ENCODE results near the gene TNFRSF19.

TNFRSF19 gene

DNA sequence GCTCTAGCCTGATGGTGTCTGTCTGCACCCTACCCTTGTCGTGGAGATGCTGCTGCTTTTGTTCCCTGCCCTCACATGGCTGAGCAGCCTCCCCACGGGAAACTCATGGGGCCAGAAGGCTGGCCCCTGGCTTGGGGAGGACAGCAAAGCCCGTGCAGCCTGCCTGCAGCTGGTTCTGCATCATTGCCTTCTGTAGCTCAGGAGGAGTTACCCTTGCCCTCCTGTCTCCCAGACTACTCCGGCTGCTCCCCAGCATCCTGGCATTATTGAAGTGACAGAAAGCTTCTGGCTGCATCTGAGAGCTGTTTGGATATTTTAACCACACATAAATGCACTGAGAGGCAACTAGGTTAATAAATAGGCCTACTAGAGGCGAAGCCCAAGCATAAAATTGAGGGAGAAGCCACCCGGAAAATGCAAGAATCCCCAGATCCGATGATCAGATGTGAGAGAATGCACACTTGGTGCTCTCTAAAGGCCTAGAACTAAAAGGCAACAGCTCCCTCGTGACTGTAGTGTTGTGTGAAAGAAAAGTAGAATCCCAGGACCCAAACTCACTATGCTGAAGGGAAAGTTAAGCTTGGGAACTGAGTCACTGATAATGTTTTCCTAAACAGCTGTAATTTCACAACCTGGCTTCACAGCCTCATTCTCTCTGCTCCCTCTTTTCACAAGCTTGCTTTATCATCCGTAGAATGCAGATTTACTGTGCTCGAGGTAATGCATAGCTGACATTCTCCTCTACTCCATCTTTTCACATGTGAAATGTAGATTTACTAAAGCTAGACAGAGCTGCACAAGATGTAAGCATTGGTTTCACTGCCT, 110.8 kb downstream of the TNFRSF19 start:
- in situ Hi-C loops (cut with MboI; ENCODE audit: low sequenced_read_pairs) = no loop called here

DNA sequence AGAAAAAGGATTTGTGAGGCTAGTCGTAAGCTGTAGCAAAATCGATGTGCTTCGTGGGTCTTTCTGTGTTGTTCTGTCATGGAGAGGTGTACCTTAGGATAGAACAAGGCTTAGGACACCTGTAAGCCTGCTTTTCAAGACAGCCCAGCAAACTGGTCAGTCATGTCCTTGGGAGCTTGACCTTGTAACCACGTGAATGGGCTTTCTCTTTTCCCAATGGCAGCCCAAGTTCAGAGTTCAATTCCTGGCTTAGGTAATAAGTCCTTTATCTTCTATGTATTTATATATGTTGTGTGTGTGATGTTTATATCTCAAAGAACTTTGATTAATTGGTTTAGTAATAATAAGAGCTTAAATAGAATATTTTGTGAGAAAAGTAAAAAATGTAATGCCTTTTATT, 112.9 kb downstream of the TNFRSF19 start:
- in situ Hi-C loops (cut with MboI; ENCODE audit: low sequenced_read_pairs) = no loop called here

DNA sequence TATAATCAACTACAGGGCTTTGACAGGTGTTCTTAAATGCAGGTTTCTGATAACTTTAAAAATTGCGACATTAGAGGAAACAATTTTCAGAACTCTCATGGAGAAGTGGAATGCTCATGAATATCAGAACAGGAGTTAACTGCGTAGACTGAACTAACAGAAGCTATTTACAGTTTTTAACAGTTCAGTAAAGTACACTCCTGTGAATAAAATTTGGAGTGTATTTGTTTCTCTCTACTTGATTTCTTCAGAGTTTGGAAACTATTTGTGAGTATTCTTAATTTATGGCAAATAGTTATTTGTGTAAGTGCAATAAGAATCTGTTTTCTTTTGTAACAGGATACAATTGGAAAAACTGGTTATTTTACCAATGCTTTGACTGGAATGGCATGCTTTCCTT, 114.4 kb downstream of the TNFRSF19 start:
- in situ Hi-C loops (cut with MboI; ENCODE audit: low sequenced_read_pairs) = no loop called here

DNA sequence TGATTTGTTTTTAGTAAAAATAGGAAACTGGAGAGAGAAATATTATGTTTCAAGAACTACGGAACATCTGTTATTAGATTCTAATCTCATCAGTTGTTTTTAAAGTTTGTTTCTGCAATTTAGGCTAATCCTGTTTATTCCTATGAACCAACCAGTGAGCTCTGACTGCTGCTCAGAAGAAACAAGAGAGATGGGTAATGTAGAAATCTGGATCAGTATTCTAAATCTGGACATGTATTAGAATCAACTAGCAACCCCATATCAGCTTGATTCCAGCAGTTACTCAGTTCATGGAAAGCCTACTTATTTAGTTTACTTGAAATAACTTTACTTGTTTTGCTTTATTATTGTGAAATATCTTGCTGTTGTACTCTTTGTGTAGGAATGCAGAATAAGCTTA, 115.2 kb downstream of the TNFRSF19 start:
- in situ Hi-C loops (cut with MboI; ENCODE audit: low sequenced_read_pairs) = no loop called here

DNA sequence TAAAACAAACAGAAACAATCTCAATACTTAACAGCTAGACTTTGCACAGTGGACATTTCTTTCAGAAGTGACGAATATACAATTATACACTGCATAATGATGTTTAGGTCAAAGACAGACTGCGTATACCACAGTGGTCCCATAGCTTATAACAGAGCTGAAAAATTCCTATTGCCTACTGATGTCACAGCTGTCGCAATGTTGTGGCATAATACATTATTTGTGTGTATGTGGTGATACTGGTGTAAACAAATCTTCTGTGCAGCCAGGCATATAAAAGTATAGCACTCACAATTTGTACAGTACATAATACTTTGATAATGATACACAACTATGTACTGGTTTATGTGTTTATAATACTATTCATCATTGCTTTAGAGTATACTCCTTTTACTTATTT, 116.7 kb downstream of the TNFRSF19 start:
- in situ Hi-C loops (cut with MboI; ENCODE audit: low sequenced_read_pairs) = no loop called here

DNA sequence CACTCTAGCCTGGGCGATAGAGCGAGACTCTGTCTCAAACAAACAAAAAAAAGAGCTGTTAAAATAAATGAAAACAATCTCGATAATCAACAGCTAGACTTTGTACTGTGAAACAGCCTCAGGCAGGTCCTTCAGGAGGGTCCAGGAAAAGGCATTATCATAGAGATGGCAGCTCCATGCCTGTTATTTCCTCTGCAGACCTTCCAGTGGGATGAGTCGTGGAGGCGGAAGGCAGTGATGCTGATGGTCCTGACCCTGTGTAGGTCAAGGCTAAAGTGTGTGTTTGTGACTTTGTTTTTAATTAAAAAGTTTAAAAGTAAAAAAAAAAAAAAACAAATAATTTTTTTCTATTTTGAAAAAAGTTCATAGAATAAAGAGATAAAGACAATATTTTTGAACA, 117.4 kb downstream of the TNFRSF19 start:
- in situ Hi-C loops (cut with MboI; ENCODE audit: low sequenced_read_pairs) = no loop called here

DNA sequence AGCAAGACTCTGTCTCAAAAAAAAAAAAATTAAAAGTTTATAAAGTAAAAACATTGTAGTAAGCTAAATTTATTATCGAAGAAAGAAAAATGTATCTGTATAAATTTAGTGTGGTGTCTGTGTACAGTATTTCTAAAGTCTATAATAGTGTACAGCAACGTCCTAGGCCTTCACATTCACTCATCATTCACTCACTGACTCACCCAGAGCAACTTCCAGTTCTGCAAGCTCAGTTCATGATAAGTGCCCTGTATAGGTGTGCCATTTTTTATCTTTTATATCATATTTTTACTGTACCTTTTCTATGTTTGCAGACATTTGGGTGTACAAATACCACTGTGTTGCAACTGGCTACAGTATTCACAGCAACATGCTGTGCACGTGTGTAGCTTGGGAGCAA, 118.1 kb downstream of the TNFRSF19 start:
- in situ Hi-C loops (cut with MboI; ENCODE audit: low sequenced_read_pairs) = no loop called here

DNA sequence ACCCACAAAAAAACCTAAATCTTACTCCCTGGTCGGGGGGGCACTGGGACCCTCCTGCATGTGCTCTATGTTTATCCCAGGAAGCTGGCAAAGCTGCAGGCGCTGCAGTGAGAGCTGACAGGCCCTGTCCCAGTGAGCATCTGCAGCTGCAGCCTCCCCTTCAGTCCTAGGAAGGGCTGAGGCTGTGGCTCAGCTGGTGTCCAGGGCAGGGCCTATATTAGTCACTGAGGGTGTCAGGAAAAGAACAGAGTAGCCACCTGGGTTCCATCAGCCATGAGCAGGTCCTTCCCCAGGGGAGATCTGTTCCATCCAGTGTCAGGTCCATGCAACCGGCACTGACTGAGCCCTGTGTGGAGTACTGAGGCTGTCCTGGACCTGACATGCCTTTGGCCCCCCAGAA, 120.5 kb downstream of the TNFRSF19 start:
- in situ Hi-C loops (cut with MboI; ENCODE audit: low sequenced_read_pairs) = no loop called here

DNA sequence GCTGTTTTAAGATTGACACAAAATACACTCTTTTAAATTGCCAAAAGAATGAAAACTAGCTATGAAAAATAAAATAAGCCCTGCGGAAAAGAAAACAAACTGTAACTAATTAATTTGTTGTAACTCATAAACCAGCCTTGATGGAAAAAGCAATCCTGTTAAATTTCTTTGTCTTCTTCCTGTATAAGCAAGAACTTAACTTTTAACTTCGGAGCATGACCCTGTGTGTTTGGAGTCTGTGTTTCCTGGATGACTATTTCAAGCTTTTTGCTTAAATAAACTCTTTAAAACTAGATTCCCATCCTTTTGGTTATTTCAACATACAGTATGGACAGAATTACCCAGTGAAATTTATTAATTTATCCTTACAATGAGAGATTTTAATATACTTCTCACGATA, 122.6 kb downstream of the TNFRSF19 start:
- in situ Hi-C loops (cut with MboI; ENCODE audit: low sequenced_read_pairs) = no loop called here

DNA sequence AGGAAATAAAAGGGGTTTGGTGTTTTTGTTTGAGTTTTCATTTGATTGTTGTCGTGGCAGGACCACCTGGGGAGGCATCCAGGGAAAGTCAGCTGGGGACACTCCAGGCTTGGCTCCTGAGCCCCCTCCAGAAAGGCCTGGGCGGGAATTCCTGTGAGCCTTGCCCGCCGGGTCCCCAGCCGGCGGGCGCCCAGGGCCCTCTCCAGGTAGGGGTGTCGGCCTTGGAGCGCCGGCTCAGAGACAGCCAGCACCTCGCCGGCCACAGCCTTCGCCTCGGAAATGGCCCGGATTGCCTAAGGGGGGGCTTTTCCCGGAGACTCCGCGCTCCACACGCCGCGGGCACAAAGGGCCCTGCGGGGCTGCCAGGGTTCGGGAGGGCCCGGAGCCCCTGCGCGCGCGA, 125.0 kb downstream of the TNFRSF19 start:
- in situ Hi-C loops (cut with MboI; ENCODE audit: low sequenced_read_pairs) = no loop called here

DNA sequence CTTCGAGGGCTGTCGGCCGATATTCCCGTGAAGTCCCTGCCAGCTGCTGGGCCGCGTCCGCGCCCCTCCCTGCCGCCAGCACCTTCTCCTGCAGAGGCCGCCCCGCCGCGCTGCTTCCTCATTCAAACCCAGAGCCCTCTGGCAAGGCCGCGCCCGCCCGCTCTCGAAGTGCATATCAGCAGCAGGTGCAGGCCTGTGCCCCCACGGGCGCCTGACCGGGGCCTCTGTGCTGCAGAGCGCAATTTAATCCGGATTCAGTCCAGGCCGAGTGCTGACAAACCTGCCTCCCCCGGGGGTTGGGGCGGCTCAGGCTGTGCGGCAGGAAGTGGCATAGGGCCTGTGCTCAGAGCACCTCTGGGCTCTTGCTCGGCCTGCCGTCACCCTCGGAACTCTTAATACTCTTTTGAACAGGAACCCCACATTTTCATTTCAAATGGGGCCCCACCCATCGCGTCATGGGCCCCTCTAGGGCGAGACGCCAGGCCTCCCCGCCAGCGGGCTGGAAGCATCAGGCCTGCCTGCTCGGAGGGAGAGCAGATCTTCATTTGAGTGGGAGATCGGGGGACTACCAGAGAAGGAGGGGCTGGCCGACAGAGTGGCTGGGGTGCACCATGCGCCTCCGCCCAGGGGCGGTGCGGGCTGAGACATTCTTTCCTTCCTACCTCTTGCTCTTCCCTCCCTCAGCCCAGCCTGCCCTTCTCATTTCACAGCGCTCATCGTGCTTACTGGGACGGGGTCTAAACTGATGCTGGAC, 125.7 kb downstream of the TNFRSF19 start:
- in situ Hi-C loops (cut with MboI; ENCODE audit: low sequenced_read_pairs) = no loop called here

DNA sequence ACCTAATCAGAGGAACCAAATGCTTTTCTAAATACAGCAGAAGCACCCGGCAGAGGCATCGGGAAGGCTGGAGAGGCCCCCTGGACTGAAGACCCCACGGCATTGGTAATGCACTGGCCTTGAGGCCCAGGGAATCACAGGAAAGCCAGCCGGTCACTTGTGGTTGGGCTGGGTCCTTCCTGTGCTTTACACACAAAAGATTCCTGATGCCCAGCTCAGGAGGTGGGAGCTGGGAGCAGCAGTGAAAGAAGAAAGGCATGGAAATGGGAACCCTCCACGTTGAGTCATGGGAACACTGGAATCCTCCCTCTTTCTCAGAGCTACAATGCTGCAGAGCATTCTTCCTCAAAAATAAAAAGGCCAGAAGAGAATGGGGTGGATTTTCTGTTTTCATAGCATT, 126.4 kb downstream of the TNFRSF19 start:
- in situ Hi-C loops (cut with MboI; ENCODE audit: low sequenced_read_pairs) = no loop called here

DNA sequence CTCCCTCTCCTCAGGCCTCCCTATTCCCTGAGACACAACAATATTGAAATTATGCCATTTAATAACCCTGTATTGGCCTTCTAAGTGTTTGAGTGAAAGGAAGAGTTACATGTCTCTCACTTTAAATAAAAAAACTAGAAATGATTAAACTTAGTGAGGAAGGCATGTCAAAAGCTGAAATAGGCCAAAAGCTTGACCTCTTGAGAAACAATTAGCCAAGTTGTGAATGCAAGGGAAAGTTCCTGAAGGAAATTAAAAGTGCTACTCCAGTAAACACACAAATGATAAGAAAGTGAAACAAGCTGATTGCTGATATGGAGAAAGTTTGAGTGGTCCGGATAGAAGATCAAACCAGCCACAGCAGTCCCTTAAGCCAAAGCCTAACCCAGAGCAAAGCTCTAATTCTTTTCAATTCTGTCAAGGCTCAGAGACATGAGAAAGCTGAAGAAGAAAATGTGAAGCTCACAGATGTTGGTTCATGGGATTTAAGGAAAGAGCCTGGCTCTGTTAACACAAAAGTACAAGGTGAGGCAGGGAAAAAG, 127.6 kb downstream of the TNFRSF19 start:
- in situ Hi-C loops (cut with MboI; ENCODE audit: low sequenced_read_pairs) = no loop called here

DNA sequence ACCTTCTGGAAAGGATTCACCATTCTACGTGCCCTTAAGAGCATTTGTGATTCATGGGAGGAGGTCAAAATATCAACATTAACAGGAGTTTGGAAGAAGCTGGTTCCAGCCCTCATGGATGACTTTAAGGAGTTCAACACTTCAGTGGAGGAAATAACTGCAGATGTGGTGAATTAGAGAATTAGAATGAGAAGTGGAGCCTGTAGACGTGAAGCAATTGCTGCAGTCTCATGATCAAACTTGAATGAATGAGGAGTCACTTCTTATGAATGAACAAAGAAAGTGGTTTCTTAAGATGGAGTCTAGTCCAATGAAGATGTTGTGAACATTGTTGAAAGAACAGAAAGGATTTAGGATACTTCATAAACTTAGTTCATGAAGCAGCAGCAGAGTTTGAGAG, 129.1 kb downstream of the TNFRSF19 start:
- in situ Hi-C loops (cut with MboI; ENCODE audit: low sequenced_read_pairs) = no loop called here

DNA sequence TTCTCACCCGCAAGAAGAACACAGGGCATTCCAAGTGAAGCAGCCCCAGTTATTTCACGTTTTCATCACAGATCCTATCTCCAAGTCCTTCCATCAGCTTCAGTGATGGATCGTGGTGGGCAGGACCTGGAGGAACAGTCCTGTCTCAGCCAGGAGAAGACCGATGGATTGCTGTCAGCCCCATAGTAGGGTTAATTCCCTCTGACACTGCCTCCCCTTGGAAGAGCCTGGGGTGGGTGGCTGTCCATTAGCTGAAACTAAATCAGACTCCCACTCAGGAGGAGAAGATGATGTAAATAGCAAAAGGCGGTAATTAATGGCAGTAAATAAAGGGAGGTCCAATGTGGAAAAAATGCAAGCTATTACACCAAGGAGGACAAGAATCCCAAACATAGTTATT, 131.0 kb downstream of the TNFRSF19 start:
- in situ Hi-C loops (cut with MboI; ENCODE audit: low sequenced_read_pairs) = no loop called here

DNA sequence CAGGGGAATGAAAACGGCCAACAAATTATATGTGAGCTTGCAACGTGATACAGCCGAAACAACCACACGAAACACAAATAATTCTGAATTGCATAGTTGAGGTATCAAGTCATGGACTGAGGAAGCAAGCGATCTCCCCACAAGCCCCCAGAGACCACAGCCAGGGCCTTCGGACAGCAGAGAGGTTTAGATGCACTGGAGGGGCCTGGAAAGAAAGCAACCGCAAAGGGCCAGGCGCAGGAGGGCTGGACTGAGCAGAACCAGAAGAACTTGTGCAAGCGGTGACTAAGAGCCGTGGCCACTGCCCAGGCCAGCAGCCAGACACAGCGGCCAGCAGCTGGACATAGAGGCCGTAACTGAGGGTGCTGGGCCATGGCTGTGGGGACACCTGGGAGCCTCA, 131.4 kb downstream of the TNFRSF19 start:
- in situ Hi-C loops (cut with MboI; ENCODE audit: low sequenced_read_pairs) = no loop called here

DNA sequence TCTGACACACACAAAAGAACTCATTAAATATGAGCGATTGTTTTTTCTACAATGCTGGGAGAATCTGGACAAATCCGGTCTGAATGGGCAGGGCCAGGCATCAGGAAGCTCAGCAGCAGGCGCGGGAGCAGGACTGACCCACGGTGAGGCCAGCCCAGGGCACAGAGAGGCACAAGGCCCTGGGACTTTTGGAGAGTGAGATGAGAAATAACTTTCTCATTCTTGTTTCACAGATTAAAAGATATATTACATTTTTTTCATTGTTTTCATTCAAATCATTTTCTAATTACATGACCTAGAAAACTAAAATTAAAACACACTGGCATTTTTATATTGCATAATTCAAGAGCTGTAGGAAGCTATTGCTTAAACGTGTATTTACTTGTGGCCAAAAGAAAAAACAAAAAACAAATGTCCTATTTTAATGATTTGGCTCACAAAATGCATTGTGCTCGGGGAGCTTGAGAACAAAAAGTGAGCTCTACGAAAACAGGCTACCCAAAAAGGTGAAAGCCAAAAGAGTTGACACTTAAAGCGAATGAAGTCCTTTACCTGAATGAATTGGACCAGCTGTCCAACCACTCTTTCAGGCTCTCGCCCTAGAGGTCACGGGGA, 133.1 kb downstream of the TNFRSF19 start:
- in situ Hi-C loops (cut with MboI; ENCODE audit: low sequenced_read_pairs) = no loop called here

DNA sequence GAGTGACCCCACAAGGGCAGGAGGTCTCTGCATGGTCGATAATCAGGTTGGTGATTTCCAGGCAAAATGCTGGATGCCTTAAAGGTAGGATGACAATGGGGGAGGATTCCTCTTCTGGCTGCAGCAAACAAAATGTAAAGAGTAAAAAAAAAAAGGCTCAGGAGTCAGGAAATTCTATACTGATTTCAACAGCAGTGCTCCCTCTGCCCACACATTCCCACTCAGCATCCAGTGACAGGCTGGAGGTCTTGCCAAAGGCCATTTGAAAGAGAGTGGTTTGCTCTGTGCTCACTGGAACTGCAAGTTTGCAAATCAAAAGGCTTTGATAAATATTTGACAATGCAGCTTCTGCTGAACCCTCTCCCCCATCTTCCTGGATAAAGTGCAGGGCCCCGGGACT, 135.4 kb downstream of the TNFRSF19 start:
- in situ Hi-C loops (cut with MboI; ENCODE audit: low sequenced_read_pairs) = no loop called here

DNA sequence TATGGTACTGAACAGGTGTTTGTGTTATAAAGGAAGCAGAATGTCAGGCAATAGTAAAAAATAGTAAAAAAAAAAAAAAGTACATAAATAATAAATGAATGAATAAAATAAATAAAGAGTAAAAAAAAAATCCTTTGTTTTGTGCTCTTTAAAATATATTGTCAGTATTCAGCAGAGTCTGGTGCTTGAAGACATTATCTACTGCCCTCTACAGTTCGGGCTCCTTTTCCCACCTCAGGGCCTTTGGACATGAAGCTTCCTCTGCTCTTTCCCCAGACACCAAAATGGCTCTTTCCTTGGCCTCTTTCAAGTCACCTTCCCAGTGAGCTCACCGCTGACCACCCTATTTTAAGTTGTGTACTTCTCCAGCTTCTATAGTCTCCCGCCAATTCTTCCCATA, 137.5 kb downstream of the TNFRSF19 start:
- in situ Hi-C loops (cut with MboI; ENCODE audit: low sequenced_read_pairs) = no loop called here

DNA sequence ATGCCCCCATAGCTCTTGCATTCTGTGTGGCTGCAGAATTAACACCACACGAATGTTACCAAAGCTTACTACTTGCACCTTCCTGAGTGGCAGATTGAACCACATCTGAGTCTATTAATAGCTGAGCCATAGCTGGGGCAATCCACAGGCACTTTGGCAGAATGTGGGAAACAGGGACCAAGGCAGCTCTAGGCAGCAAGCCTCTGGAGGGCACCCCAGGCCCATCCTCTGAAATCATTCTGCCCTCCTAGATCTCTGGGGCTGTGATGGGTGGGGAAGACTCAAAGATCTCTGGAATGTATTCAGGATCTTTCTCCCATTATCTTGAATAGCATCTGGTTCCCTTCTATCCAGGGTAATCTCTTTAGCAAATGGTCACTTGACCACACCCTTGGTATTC, 139.3 kb downstream of the TNFRSF19 start:
- in situ Hi-C loops (cut with MboI; ENCODE audit: low sequenced_read_pairs) = no loop called here

DNA sequence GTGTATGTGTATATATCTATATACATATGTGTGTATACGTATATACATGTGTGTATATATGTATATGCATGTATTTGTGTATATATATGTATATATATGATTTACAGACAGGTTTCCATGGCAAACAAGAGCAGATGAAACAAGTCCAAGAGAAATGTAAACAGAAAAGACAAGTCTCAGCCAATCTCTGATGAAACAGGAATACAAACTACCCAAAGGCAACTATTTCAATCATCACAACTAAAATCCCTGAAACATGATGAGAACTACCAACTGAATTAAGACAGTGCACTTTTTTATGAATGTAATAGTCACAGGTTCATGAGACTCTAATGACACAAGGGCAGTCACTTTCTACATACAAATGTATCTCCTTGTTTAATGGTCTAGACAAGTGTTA, 140.2 kb downstream of the TNFRSF19 start:
- in situ Hi-C loops (cut with MboI; ENCODE audit: low sequenced_read_pairs) = no loop called here

DNA sequence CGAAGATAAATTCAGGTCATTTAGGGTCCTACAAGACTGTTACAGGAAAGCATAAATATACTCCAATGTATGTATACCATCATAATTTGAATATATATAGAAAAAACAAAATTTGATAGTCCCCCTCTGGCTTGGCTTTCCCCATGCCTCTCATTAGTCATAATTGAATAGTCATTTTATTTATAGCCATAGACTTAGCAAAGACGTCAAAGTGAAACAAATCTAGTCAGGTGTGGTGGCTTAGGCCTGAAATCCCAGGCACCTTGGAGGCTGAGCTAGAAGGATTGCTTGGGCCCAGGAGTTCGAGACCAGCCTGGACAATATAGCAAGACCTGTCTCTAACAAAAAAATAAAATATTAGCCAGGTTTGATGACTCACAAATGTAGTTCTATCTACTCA, 141.1 kb downstream of the TNFRSF19 start:
- in situ Hi-C loops (cut with MboI; ENCODE audit: low sequenced_read_pairs) = no loop called here

All from HL-60/S4 (cell line).